ENCODE results near the gene ADNP.

DNA sequence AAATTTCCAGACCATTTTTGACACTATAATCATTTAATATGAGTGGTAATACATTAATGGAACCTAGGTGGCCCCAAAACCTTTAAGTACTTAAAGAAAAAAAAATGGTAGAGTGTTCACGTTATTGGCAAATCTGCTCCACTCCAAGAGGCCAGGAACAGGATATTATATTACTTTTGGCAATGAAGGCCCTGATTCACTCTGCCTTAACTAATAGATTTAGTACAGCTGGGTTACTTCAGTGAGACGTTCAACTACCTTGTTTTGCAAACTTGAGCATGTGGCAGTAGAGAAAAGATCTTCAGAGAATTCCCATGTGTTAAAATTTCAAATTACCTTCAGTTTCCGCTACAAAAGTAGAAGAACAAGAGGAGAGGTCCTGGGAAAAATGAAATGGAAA, 12.8 kb downstream of the ADNP start:
- TF ChIP-seq, protein P1, sequence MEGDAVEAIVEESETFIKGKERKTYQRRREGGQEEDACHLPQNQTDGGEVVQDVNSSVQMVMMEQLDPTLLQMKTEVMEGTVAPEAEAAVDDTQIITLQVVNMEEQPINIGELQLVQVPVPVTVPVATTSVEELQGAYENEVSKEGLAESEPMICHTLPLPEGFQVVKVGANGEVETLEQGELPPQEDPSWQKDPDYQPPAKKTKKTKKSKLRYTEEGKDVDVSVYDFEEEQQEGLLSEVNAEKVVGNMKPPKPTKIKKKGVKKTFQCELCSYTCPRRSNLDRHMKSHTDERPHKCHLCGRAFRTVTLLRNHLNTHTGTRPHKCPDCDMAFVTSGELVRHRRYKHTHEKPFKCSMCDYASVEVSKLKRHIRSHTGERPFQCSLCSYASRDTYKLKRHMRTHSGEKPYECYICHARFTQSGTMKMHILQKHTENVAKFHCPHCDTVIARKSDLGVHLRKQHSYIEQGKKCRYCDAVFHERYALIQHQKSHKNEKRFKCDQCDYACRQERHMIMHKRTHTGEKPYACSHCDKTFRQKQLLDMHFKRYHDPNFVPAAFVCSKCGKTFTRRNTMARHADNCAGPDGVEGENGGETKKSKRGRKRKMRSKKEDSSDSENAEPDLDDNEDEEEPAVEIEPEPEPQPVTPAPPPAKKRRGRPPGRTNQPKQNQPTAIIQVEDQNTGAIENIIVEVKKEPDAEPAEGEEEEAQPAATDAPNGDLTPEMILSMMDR (CRISPR knock-in tag; IDR thresholded peaks at IDR 0.05): no peak
- no peak for TF ChIP-seq CREB1 (IDR thresholded peaks at IDR 0.05)
- no peak for TF ChIP-seq CREB1 (CRISPR knock-in tag; IDR thresholded peaks at IDR 0.05)
- no peak for TF ChIP-seq EZH2 (conservative IDR thresholded peaks at IDR 0.05; ENCODE audit: low read depth, low read length)
- no peak for TF ChIP-seq SMARCC2 (IDR thresholded peaks at IDR 0.05)
- TF ChIP-seq ZNF468 (CRISPR knock-in tag; IDR thresholded peaks at IDR 0.05): no peak

Data from HepG2 (cell line).